Astrocyte of the spinal cord (primary cell): ENCODE results near the gene TOX2.

Source experiments
- DNase-seq: peaks from one replicate; pipeline ENCODE4 v3.0.0; 2011; ENCODE audit warnings: low read depth, low spot score
- H3K4me3 ChIP-seq: 2 replicates; pipeline ENCODE4 v1.5.1; 2011; ENCODE audit warnings: low read depth, mild to moderate bottlenecking, low read length, moderate library complexity
- in situ Hi-C: cut with HindIII; loops from 2 replicates; pipeline ENCODE4 v1.10.0; 2017; ENCODE audit warnings: low sequenced_read_pairs
- TF ChIP-seq, protein P1 (sequence below): IDR thresholded peaks from 2 replicates; pipeline ENCODE4 v1.5.1; 2012; ENCODE audit warnings: low read depth, mild to moderate bottlenecking, low read length, inconsistent platforms

The TOX2 gene

DNA sequence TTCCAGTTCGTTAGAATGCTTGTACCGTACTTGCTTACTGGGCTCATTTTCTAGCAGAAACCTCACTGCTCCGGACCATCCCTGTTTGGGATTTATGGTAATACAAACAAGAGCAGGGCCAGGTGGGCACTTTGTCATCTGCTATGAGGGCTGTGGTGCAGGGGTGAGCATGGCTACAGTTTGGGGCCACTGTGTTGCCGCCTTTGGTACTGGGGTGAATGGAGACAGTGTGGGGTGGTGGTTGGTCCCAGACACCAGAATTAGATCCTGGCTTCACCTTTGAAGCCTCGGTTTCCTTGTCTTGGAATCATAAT, 95.0 kb downstream of the TOX2 start:
- H3K4me3 ChIP-seq: no peak overlapping the region
- in situ Hi-C loops: no loop called here
- TF ChIP-seq, protein P1, sequence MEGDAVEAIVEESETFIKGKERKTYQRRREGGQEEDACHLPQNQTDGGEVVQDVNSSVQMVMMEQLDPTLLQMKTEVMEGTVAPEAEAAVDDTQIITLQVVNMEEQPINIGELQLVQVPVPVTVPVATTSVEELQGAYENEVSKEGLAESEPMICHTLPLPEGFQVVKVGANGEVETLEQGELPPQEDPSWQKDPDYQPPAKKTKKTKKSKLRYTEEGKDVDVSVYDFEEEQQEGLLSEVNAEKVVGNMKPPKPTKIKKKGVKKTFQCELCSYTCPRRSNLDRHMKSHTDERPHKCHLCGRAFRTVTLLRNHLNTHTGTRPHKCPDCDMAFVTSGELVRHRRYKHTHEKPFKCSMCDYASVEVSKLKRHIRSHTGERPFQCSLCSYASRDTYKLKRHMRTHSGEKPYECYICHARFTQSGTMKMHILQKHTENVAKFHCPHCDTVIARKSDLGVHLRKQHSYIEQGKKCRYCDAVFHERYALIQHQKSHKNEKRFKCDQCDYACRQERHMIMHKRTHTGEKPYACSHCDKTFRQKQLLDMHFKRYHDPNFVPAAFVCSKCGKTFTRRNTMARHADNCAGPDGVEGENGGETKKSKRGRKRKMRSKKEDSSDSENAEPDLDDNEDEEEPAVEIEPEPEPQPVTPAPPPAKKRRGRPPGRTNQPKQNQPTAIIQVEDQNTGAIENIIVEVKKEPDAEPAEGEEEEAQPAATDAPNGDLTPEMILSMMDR: no peak
- DNase-seq: no peak

DNA sequence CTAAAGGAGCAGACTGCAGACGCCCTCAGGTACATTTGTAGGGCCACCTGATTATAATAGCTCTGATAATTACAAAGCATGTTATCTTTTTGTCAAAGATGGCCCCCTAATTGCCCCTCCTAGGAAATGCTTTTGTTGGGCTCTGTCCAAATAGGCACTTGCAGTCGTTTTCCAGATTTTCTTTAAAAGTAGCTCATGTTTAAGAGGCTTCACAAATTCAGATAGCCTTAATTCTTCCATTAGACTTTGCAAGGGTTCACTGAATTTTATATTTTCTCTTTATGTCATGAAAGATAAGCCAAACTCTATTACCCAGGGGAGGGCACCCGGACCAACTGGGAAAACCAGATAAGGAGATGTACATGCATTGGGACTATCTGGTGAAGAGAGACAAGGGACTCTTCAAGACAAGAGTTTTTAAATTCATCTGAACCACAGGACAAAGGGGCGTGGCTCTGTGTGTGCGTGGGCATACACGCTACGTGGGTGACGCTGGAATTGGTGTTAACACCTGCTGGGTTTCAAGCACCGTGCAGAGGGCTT, 95.6 kb downstream of the TOX2 start:
- TF ChIP-seq, protein P1: no peak
- no peak for DNase-seq
- in situ Hi-C loops: no loop called here
- H3K4me3 ChIP-seq: no peak overlapping the region

DNA sequence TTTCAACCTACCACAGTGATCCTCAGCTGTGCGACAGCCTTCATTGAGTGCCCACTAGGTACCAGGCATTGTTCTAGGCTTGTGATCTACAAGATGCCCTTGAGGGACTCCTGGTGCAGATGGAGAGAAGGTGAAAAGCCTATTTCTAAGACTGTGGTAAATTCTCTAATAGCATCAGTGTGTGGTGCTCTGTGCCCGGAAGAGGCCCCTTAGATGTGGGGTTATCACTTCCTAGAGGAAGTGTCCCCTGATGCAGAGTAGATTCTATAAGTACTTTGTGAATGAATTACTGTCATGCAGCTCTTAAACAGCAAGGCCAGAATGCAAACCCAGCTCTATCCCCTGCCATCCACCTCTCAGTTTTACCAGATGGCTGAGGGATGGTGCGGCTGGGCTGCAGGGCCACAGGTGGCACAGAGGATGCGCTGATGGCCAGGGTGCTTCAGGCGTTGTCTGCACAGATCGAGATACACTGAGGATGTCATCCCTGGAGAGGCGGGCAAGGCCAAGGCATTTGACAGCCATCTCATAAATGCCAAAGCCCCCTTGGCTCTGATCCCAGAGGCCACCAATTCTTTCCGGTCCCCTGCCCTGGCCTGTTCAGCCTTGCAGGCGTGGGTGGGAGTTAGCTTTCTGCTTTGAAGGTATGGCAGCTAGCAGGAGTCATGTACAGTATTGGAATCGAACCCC, 96.7 kb downstream of the TOX2 start:
- no peak for DNase-seq

DNA sequence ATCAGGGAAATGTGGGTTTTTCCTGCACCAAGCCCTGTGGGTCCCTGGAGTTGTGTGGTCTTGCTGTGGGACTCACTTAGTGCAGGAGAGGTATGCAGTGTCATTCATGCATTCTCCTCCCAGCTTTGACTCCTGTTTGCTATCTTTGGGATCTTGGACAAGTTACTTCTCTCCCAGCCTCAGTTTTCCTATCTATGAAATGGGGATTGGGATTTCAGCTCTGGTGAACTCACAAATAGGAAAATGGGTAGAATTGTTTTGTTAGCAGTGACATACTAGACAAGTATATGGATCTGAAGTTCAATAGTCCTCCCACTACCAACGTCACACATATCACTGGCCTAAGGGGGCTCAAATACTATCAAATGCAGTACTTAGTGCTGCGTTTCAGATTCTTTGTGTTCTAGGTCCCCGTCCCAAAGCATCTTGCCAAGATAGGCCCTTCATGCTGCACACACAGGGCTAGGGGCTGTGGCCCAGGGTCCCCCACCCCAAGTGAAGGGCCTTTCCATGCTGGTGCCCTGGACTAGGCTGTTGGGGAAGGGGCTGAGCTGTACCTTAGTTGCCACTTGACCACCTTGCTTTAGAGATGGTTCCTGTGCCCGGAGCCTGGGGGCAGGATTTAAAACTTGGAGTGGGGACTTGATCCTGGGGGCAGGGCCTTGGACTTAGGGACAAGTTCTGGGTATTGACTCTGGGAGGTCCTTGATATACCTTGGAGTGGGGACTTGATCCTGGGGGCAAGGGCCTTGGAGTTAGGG, 98.0 kb downstream of the TOX2 start:
- in situ Hi-C loops: no loop called here
- H3K4me3 ChIP-seq: no peak overlapping the region
- DNase-seq: no peak
- TF ChIP-seq, protein P1: no peak

More for the DNA sequence above, 96.7 kb downstream of the TOX2 start:
- TF ChIP-seq, protein P1: no peak
- no peak overlapping the region for H3K4me3 ChIP-seq
- in situ Hi-C loops: no loop called here

DNA sequence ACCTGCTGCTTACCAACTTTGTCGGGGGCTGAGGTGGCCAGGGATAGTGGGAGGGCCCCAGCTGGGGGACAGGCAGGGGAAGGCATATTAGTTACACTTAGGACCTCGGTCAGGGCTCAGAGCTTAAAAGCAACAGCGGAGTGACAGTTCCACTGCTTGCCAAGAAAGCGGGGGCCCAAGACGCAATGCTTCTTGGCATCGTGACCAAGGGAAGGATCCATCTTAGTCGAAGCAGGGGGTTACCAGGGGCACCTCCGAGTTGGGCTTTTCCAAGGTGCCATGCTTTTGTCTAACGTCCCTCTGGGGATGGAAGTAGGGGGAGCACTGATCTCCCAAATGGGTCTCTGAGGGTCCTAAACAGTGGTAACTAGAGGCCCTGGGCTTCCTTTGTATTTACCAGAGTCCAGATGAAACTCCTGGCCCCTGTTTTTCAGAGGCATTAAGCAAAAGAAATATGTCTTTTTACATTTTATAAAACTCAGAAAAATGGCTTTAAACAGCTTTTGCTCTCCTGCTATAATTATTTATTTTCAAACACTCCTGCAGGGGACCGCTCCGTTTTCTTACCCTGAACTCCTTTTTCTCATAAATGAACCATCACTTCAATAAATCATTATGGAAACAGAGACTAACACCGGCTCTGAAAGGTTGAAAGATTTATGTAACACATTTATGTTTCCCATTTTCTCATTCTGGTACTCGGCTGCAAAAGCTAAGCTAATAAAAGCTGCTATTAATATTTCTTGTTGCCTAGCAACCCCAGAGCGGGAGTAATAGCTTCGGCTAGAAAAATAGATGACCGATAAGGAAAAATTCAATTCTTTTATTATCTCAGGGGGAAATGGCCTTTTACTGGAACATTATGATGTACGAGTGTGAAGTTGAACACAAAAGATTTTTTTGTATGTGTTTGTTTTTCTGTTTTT, 100.4 kb downstream of the TOX2 start:
- in situ Hi-C loops: no loop called here
- DNase-seq: no peak
- TF ChIP-seq, protein P1: no peak
- H3K4me3 ChIP-seq: no peak overlapping the region

DNA sequence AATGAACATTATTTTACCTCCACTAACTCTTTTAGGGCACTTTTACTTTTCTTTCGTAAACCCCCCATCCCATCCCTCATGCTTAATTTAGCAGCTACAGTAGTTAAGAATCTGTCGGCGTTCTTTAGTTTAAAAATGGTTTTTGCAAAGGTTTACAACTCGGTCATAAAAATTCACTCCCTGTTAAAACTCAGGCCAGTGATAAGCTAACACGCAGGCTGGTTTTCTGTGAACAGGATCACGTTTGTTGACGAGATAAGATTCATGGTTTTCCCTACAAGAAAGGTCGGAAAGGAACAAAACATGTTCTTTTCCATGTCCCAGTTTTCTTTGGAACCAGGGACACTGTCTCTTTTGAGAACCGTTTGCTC, 101.1 kb downstream of the TOX2 start:
- no peak for DNase-seq
- in situ Hi-C loops: no loop called here
- no peak overlapping the region for H3K4me3 ChIP-seq
- TF ChIP-seq, protein P1: no peak
